Caco-2 (cell line): ENCODE results near the gene NCOR2. TPM values are rescaled to one million over a fixed set of nuclear protein-coding genes. Genes with fewer than 3 reads are reported as not detected.

ENCODE experiments used
- BruUV-seq: library from RNA; stranded (reverse); fragments of 400-500 nt; replicated peaks from 2 replicates; lab custom pipeline; 2021; lab: Mats Ljungman, UMichigan
- CTCF ChIA-PET: fragments of 300-600 bp; sonication (Branson Sonifier 250); formaldehyde crosslinking; loops from one replicate; lab custom pipeline; 2022; ENCODE audit warnings: antibody characterized with exemption; lab: Charles Lee
- POLR2A ChIA-PET: fragments of 300-600 bp; sonication (Branson Sonifier 250); formaldehyde crosslinking; loops from one replicate; lab custom pipeline; 2022; ENCODE audit warnings: antibody characterized with exemption; lab: Charles Lee
- DNase-seq, 2 experiments: peaks; one replicate each; pipeline versions ENCODE4 v3.0.0 to v3.0.0-alpha.2; 2020 to 2022
- H3K27me3 ChIP-seq: replicated peaks from 2 replicates; pipeline ENCODE4 v1.6.0; 2011; ENCODE audit warnings: low read length; ENCODE audit not compliant: control insufficient read depth, insufficient read depth
- H3K36me3 ChIP-seq: 2 replicates; pipeline ENCODE4 v1.5.1; 2011; ENCODE audit warnings: low read length; ENCODE audit not compliant: control insufficient read depth, insufficient read depth
- H3K4me1 ChIP-seq: fragments of 250-450 bp; sonication (Bioruptor Pico); 2 replicates; pipeline ENCODE4 v1.5.1; 2020; ENCODE audit warnings: mild to moderate bottlenecking
- H3K4me3 ChIP-seq: 2 replicates; pipeline ENCODE4 v1.5.1; 2011; ENCODE audit warnings: low read depth, mild to moderate bottlenecking, control low read depth, low read length
- H3K9me3 ChIP-seq: fragments of 250-450 bp; sonication (Bioruptor Pico); 2 replicates; pipeline ENCODE4 v1.5.1; 2020; ENCODE audit warnings: mild to moderate bottlenecking, moderate library complexity
- H3K27ac Mint-ChIP-seq: one replicate; pipeline ENCODE4 v1.8.0; 2022; ENCODE audit warnings: mixed read lengths; ENCODE audit not compliant: unreplicated experiment
- H3K27me3 Mint-ChIP-seq: one replicate; pipeline ENCODE4 v1.8.0; 2022; ENCODE audit warnings: mixed read lengths; ENCODE audit not compliant: insufficient read depth, unreplicated experiment
- H3K36me3 Mint-ChIP-seq: one replicate; pipeline ENCODE4 v1.8.0; 2022; ENCODE audit warnings: mild to moderate bottlenecking, mixed read lengths; ENCODE audit not compliant: insufficient read depth, unreplicated experiment
- H3K4me1 Mint-ChIP-seq: one replicate; pipeline ENCODE4 v1.8.0; 2022; ENCODE audit warnings: low read depth, mixed read lengths; ENCODE audit not compliant: unreplicated experiment
- H3K4me3 Mint-ChIP-seq: one replicate; pipeline ENCODE4 v1.8.0; 2022; ENCODE audit warnings: mild to moderate bottlenecking, moderate library complexity, mixed read lengths; ENCODE audit not compliant: unreplicated experiment
- H3K9me3 Mint-ChIP-seq: one replicate; pipeline ENCODE4 v1.8.0; 2022; ENCODE audit warnings: mixed read lengths; ENCODE audit not compliant: unreplicated experiment
- CTCF ChIP-seq, 2 experiments: fragments of 200-600 bp in 1 of 2; IDR thresholded peaks; 1 replicate in 1 of 2; 2 replicates in 1 of 2; pipeline versions ENCODE4 v1.5.1 to v1.8.0; 2011 to 2022; ENCODE audit warnings: antibody characterized with exemption in 1 of 2, control low read depth in 1 of 2, inconsistent platforms in 1 of 2, low read depth in 1 of 2, low read length in 1 of 2, mild to moderate bottlenecking in 1 of 2, moderate library complexity in 1 of 2; ENCODE audit not compliant: insufficient read depth in 1 of 2, severe bottlenecking in 1 of 2, unreplicated experiment in 1 of 2
- intact Hi-C: fragments of 100-400 bp; cut with micrococcal nuclease; formaldehyde crosslinking; loops from one replicate; pipeline ENCODE4 v1.10.0; 2022; ENCODE audit not compliant: unreplicated experiment
- total RNA-seq: library from RNA; stranded (reverse); gene quantifications from 2 replicates; pipeline ENCODE4 v1.2.3, GENCODE V29; 2022

Gene NCOR2
- total RNA-seq, 1 experiment from 2014 or later: 250 TPM

GRCh38 chr12:124579921-124580517 is 12.6 kb upstream of the NCOR2 start:
- H3K4me3 Mint-ChIP-seq: no peak overlapping the region
- H3K27ac Mint-ChIP-seq: no peak overlapping the region
- Histone ChIP-seq H3K36me3 (no peaks in the 10 kb centered on the region), H3K27me3 (no peaks in the 10 kb centered on the region), H3K4me3 (no peak overlapping the region), H3K9me3 (0 out of 2 replicates have a peak, but pooled peaks cover 9% of the 10 kb centered on the region), H3K4me1 (no peaks in the 10 kb centered on the region)
- no peak for TF ChIP-seq CTCF (IDR thresholded peaks at IDR 0.05; ENCODE audit: insufficient read depth in 1 of 2, low read depth in 1 of 2, low read length in 1 of 2, severe bottlenecking in 1 of 2, unreplicated experiment in 1 of 2)
- no peaks in the 10 kb centered on the region for H3K27me3 Mint-ChIP-seq
- no peaks in the 10 kb centered on the region for H3K36me3 Mint-ChIP-seq
- H3K4me1 Mint-ChIP-seq: no peaks in the 10 kb centered on the region
- no peaks in the 10 kb centered on the region for H3K9me3 Mint-ChIP-seq
- DNase-seq: no peak
- no TSS peak for BruUV-seq
- POLR2A ChIA-PET: no interaction called here
- intact Hi-C loops: no loop called here
- CTCF ChIA-PET: no interaction called here

- Histone ChIP-seq H3K4me3 (no peak overlapping the region), H3K36me3 (no peaks in the 10 kb centered on the region), H3K9me3 (0 out of 2 replicates have a peak, but pooled peaks cover 9% of the 10 kb centered on the region), H3K4me1 (no peaks in the 10 kb centered on the region), H3K27me3 (no peaks in the 10 kb centered on the region)
- DNase-seq: no peak
- Mint-ChIP-seq H3K4me3 (no peak overlapping the region), H3K36me3 (no peaks in the 10 kb centered on the region), H3K4me1 (peaks cover 7% of the 10 kb centered on the region), H3K9me3 (no peaks in the 10 kb centered on the region), H3K27ac (no peak overlapping the region), H3K27me3 (no peaks in the 10 kb centered on the region)
- TF ChIP-seq CTCF (IDR thresholded peaks at IDR 0.05; ENCODE audit: insufficient read depth in 1 of 2, low read depth in 1 of 2, low read length in 1 of 2, severe bottlenecking in 1 of 2, unreplicated experiment in 1 of 2): no peak
- intact Hi-C loops: no loop called here
- BruUV-seq: no TSS peak
- POLR2A ChIA-PET: no interaction called here
- CTCF ChIA-PET: no interaction called here
Measured at GRCh38 chr12:124578854-124579253, 11.4 kb upstream of the NCOR2 start.

- 0 out of 2 replicates have a peak, but pooled peaks cover 9% of the 10 kb centered on the region for H3K9me3 ChIP-seq
- no peak overlapping the region for H3K4me3 ChIP-seq
- H3K36me3 ChIP-seq: no peaks in the 10 kb centered on the region
- BruUV-seq: no TSS peak
- no peaks in the 10 kb centered on the region for H3K27me3 ChIP-seq
- no peak for DNase-seq
- Mint-ChIP-seq H3K36me3 (no peaks in the 10 kb centered on the region), H3K9me3 (no peaks in the 10 kb centered on the region), H3K4me1 (peaks cover 7% of the 10 kb centered on the region), H3K27me3 (no peaks in the 10 kb centered on the region), H3K27ac (no peak overlapping the region), H3K4me3 (no peak overlapping the region)
- ChIA-PET POLR2A (no interaction called here), CTCF (no interaction called here)
- no peaks in the 10 kb centered on the region for H3K4me1 ChIP-seq
- no peak for TF ChIP-seq CTCF (IDR thresholded peaks at IDR 0.05; ENCODE audit: insufficient read depth in 1 of 2, low read depth in 1 of 2, low read length in 1 of 2, severe bottlenecking in 1 of 2, unreplicated experiment in 1 of 2)
- intact Hi-C loops: no loop called here
Measured at GRCh38 chr12:124578445-124578844, 11.0 kb upstream of the NCOR2 start.
